Stimulated activated CD4-positive, alpha-beta T cell treated with anti-CD3 and anti-CD28 coated beads, Interleukin-1b, Interleukin-23, amount 100 ng/mL, for 4 hours (primary cell): ENCODE data around the gene IMP3.

Experiments
- DNase-seq, 2 donors: peaks; one replicate each; pipeline ENCODE4 v3.0.0-alpha.2; 2020; ENCODE audit warnings: low read depth in 2 of 2

Gene IMP3

GRCh38 chr15:75672646-75673425, 32.8 kb upstream of the IMP3 start:
- no peak for DNase-seq

- no peak for DNase-seq
These were observed 31.9 kb upstream of the IMP3 start for GRCh38 chr15:75671730-75672602.

GRCh38 chr15:75669879-75670212, 29.8 kb upstream of the IMP3 start:
- no peak for DNase-seq

- DNase-seq, result no peak
These were observed 29.3 kb upstream of the IMP3 start for GRCh38 chr15:75669191-75669878.

- DNase-seq, result no peak
These were observed 26.9 kb upstream of the IMP3 start for GRCh38 chr15:75666823-75667501.

GRCh38 chr15:75663931-75664421, 24.0 kb upstream of the IMP3 start:
- DNase-seq, result no peak

- no peak for DNase-seq
These were observed 22.9 kb upstream of the IMP3 start for GRCh38 chr15:75662823-75663519.

GRCh38 chr15:75661756-75662140, 21.7 kb upstream of the IMP3 start:
- no peak for DNase-seq

GRCh38 chr15:75661100-75661755, 21.2 kb upstream of the IMP3 start:
- DNase-seq, result no peak

- no peak for DNase-seq
These were observed 20.1 kb upstream of the IMP3 start for GRCh38 chr15:75659928-75660645.

- DNase-seq, result no peak
These were observed 19.2 kb upstream of the IMP3 start for GRCh38 chr15:75659141-75659771.

GRCh38 chr15:75656813-75657212, 16.8 kb upstream of the IMP3 start:
- no peak for DNase-seq

- DNase-seq, result no peak
These were observed 16.3 kb upstream of the IMP3 start for GRCh38 chr15:75656331-75656730.

GRCh38 chr15:75655931-75656330, 15.9 kb upstream of the IMP3 start:
- no peak for DNase-seq

- no peak for DNase-seq
These were observed 14.3 kb upstream of the IMP3 start for GRCh38 chr15:75654201-75654907.

GRCh38 chr15:75653347-75653913, 13.4 kb upstream of the IMP3 start:
- DNase-seq, result no peak

- DNase-seq, result no peak
These were observed 12.0 kb upstream of the IMP3 start for GRCh38 chr15:75651810-75652543.
